Activated naive CD4-positive, alpha-beta T cell treated with anti-CD3 and anti-CD28 coated beads for 36 hours (primary cell): Measurements from ENCODE around the gene GMEB2. TPM values are rescaled to one million over a fixed set of nuclear protein-coding genes. Genes with fewer than 3 reads are reported as not detected.
"Not testable (repeated sequence)": the region's sequence is repeated elsewhere in the genome, so short reads cannot be mapped to it uniquely, and the experiment has no call there.

Experiments used
- CTCF ChIA-PET: fragments of 350-600 bp; sonication (Branson Sonifier 250); formaldehyde crosslinking; loops from one replicate; lab custom pipeline; 2021; ENCODE audit warnings: antibody characterized with exemption; lab: Charles Lee
- DNase-seq: peaks from one replicate; pipeline ENCODE4 v3.0.0-alpha.2; 2020
- H3K27ac Mint-ChIP-seq: one replicate; pipeline ENCODE4 v1.8.0; 2021; ENCODE audit warnings: mild to moderate bottlenecking, mixed read lengths
- H3K27me3 Mint-ChIP-seq: one replicate; pipeline ENCODE4 v1.8.0; 2021; ENCODE audit warnings: low read depth, mixed read lengths
- H3K36me3 Mint-ChIP-seq: one replicate; pipeline ENCODE4 v1.8.0; 2021; ENCODE audit warnings: low read depth, mixed read lengths
- H3K4me1 Mint-ChIP-seq: one replicate; pipeline ENCODE4 v1.8.0; 2021; ENCODE audit warnings: low read depth, mixed read lengths
- H3K4me3 Mint-ChIP-seq: one replicate; pipeline ENCODE4 v1.8.0; 2021; ENCODE audit warnings: mild to moderate bottlenecking, moderate library complexity, mixed read lengths
- H3K9me3 Mint-ChIP-seq: one replicate; pipeline ENCODE4 v1.8.0; 2021; ENCODE audit warnings: mixed read lengths
- intact Hi-C: fragments of 100-400 bp; cut with micrococcal nuclease; formaldehyde crosslinking; loops from one replicate; pipeline ENCODE4 v1.15.1; 2023
- total RNA-seq, 2 experiments: library from RNA; stranded (reverse); gene quantifications; one replicate each; pipeline ENCODE4 v1.2.3, GENCODE V29; 2021

Gene GMEB2
- total RNA-seq, 2 experiments from 2014 or later, result 16.7 to 18.0 TPM

DNA sequence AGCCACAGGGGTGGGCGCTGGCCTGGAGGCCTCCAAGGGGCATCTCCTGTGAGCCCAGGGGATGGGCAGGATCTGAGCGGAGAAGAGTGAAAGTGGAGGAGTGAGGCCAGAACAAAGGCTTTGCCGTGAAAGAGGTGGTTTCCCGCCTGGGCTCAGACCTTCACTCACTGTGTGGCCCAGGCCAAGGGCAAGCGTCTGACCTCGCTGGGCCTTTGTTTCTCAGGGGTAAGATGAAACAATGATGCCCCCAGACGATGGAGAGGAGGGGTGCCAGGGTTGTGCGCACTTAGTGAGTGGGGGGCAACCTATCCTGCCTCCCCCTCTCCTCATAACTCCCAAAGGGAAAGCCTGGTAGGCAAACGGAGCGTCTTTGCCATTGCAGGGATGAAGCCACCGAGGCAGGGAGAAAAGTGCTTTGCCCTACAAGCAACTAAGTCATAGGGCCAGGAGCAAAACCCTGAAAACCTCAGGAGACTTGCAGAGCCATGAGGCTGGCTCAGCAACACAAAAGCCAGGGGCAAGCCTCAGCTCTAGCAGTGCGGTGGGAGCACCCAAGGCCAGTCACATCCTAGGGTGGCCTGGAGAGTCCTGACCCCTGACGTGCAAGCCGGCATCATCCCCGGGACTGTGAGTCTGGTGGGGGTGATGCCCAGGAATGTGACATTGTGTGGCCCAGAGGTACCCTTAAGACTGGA lies 27.2 kb upstream of the GMEB2 start:
- Mint-ChIP-seq H3K4me1 (peaks cover 33% of the 10 kb centered on the region), H3K27me3 (no peaks in the 10 kb centered on the region), H3K9me3 (no peaks in the 10 kb centered on the region), H3K4me3 (peak overlapping the region; percentile 64), H3K27ac (peak overlapping the region; percentile 50), H3K36me3 (peaks cover 1% of the 10 kb centered on the region)
- DNase-seq, result no peak
- CTCF ChIA-PET, result interaction anchor here (1.0 kb wide), 1 partner anchor 13 kb away, joined by 3 read pairs; no protein-coding TSS in a partner anchor
- intact Hi-C loops, result loop anchor here (10.0 kb wide), 1 partner anchor 411 kb away; the partner anchor contains the start of gene TCEA2

DNA sequence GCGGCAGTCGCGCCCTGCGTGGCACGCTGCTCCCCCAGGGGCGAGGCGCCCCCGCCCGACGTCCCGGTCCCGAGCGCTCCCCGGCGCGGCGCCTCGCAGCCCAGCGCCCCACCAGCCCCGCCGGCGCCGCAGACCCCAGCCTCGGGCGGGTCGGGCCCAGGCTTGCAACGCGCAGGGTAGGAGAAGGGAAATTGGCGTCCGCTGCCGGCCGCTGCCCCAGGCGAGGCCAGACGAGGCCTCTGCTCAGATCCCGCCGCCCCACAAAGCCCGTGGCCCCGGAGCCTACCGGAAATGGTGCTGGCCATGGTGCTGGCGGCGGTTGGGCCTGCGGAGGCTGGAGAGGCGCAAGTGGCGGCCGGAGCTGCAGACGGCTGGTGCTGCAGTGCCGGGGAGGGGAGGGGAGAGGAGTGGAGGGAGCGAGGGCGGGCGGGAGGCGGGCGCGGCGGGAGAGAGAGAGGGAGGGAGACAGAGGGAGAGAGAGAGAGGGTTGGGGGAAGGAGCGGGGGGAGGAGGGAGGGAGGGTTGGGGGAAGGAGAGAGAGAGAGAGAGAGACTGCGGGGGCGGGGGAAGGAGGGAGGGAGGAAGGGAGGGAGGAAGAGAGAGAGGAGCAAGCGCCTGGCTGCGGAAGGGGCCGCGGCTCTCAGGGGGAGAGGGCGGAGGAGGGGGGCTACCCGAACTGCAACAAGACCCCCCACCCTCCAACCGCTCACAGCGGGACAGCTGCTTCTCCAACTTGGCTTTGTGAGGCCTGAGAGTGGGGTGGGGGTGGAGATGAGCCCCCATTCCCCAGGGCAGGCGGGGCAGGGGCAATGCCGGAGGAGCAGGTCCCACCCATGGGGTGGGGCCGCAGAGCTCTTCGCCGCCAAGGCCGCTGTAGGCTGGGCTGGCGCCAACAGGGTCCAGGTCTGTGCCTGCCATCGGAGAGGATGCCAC lies 26.4 kb upstream of the GMEB2 start, which contains the start of gene STMN3:
TSS of gene STMN3 (minus strand) at position 384 of the 933 bp plus-strand sequence. CDS start at position 305, 79 bp downstream.
- intact Hi-C loops, result loop anchor here (10.0 kb wide), 1 partner anchor 411 kb away; the partner anchor contains the start of gene TCEA2
- peak within 1 kb of the TSS; percentile 50 for H3K27ac Mint-ChIP-seq

DNA sequence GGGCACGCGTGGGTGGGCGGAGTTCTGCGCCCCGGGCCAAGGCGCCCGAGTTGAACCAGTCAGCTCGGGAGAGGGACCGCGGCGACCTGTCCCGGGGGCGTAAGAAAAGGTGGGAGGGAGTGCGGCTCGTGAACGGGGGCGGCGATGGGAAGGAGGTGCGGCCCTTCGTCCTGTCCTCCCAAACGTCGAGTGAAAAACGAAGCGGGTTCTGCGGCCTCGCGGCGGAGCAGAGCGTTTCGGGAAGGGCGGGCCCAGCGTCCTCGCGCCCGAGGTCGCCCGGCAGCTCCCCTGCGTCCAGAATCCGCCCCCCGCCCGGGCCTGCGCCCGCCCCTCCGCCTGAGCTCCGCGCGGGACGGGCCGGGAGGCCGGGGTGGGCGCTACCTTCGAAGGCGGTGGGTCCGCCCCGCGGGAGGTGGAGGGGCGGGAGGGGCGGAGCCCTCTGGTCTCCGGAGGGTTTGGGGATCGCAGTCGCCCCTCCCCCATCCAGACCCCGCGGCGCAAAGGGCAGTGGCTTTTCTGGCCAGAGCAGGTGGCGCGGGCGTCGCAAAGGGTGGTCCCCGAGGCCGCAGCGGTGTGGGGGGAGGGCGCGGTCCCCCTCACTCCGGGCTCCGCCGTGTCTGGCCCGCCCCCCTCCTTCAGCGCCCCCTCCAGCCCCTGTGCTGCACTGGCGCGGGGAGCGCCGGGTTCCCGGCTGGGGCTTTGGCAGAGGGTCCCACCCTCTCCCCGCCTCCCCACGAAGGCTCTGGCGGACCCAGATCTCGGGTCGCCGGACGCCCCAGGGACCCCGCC lies 25.5 kb upstream of the GMEB2 start:
- H3K36me3 Mint-ChIP-seq, result no peaks in the 10 kb centered on the region
- CTCF ChIA-PET, result no interaction called here
- H3K27me3 Mint-ChIP-seq, result no peaks in the 10 kb centered on the region
- H3K4me1 Mint-ChIP-seq, result peaks cover 24% of the 10 kb centered on the region
- H3K27ac Mint-ChIP-seq, result no peak overlapping the region
- H3K9me3 Mint-ChIP-seq, result no peaks in the 10 kb centered on the region
- intact Hi-C loops, result loop anchor here (10.0 kb wide), 1 partner anchor 412 kb away; the partner anchor contains the start of gene TCEA2
- peak; percentile 26 for DNase-seq
- H3K4me3 Mint-ChIP-seq, result peak overlapping the region; percentile 65

More for the DNA sequence above, 26.4 kb upstream of the GMEB2 start, which contains the start of gene STMN3:
- Mint-ChIP-seq H3K27me3 (no peaks in the 10 kb centered on the region), H3K9me3 (no peaks in the 10 kb centered on the region), H3K4me1 (peaks cover 28% of the 10 kb centered on the region), H3K4me3 (peak within 1 kb of the TSS; percentile 65), H3K36me3 (no peaks in the 10 kb centered on the region)
- CTCF ChIA-PET, result interaction anchor here (1.0 kb wide), 1 partner anchor 12 kb away, joined by 3 read pairs; no protein-coding TSS in a partner anchor
- peak; percentile 76 for DNase-seq

DNA sequence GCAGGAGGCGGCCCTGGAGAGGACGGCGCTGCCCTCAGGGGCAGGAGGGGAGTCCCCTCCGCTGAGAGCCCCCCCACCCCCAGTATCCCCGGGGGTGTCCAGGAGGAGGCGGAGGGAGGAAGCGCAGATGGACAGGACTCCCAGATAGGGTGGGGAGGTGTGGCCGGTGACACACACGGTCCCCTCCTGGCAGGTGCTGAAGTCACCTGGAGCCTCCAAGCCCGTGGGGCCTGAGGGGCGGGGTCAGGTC lies 25.0 kb upstream of the GMEB2 start:
- no peak for DNase-seq
- Mint-ChIP-seq H3K27ac (no peak overlapping the region), H3K9me3 (no peaks in the 10 kb centered on the region), H3K4me3 (peak overlapping the region; percentile 65), H3K36me3 (no peaks in the 10 kb centered on the region), H3K27me3 (no peaks in the 10 kb centered on the region), H3K4me1 (peaks cover 22% of the 10 kb centered on the region)
- CTCF ChIA-PET, result no interaction called here
- intact Hi-C loops, result loop anchor here (10.0 kb wide), 1 partner anchor 413 kb away; the partner anchor contains the start of gene TCEA2

DNA sequence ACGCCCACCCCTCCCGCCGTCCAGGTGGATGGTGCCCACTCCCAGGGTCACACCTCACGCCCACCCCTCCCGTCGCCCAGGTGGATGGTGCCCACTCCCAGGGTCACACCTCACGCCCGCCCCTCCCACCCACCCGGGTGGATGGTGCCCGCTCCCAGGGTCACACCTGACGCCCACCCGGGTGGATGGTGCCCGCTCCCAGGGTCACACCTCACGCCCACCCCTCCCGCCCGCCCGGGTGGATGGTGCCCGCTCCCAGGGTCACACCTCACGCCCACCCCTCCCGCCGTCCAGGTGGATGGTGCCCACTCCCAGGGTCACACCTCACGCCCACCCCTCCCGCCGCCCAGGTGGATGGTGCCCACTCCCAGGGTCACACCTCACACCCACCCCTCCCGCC lies 23.6 kb upstream of the GMEB2 start:
- CTCF ChIA-PET, H3K36me3 Mint-ChIP-seq, H3K4me3 Mint-ChIP-seq, H3K27me3 Mint-ChIP-seq, DNase-seq, H3K27ac Mint-ChIP-seq, H3K9me3 Mint-ChIP-seq: not testable (repeated sequence)
- intact Hi-C loops, result loop anchor here (10.0 kb wide), 1 partner anchor 414 kb away; the partner anchor contains the start of gene TCEA2
- peaks cover 21% of the 10 kb centered on the region for H3K4me1 Mint-ChIP-seq

DNA sequence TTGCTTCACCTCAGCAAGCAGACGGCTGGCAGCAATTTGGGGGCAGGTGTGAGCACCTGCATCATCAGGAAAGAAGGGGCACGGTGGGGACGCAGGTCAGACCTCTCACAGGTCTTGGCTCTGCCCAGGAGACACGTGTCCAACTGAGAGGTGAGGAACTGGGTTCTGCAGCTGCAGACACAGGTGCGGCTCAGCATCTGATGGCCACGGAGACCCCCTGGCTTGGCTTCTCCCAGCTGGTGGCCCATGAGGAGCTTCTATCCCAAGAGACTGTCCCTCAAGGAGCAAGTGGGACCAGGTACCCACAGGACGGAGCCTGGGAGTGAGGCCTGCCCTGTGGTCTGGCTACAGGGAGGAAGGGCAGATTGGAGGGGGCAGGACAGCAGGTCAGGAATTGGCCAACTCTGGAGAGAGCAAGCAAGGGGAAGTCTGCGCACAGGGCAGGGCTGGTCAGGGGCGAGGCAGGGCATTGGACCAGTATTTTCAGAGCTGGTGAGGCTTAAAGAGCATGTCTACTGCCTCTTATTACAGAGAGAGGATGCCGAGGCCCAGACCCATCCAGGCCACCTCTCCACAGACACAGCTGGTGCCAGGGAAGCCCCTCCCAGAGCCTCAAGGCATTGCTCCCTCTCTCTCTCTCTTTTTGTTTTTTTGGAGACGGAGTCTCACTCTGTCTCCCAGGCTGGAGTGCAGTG lies 22.1 kb upstream of the GMEB2 start:
- Mint-ChIP-seq H3K4me3 (no peak overlapping the region), H3K9me3 (no peaks in the 10 kb centered on the region), H3K4me1 (peaks cover 14% of the 10 kb centered on the region), H3K27ac (no peak overlapping the region), H3K36me3 (no peaks in the 10 kb centered on the region), H3K27me3 (no peaks in the 10 kb centered on the region)
- intact Hi-C loops, result no loop called here
- CTCF ChIA-PET, result interaction anchor here (0.6 kb wide), 2 partner anchors 168 to 308 kb away, joined by 3 read pairs; no protein-coding TSS in a partner anchor
- DNase-seq, result no peak

DNA sequence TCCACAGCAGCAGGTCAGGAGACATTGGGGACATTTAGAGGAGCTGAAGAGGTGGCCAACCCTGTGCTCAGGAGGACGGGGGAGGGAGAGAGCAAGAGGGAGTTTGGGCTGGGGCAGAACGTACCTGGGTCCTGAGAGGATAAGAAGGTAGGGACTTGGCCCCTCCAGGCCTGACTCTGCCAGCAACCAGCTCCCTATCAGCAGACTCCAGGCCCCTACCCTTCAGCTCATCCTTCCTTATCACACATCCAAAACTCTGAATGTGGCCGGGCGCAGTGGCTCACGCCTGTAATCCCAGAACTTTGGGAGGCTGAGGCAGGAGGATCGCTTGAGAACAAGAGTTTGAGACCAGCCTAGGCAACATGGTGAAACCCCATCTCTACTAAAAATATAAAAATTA lies 21.3 kb upstream of the GMEB2 start:
- CTCF ChIA-PET, result interaction anchor here (0.7 kb wide), 1 partner anchor 59 kb away, joined by 3 read pairs; no protein-coding TSS in a partner anchor
- Mint-ChIP-seq H3K4me1 (peaks cover 14% of the 10 kb centered on the region), H3K9me3 (no peaks in the 10 kb centered on the region), H3K27ac (peak overlapping the region; percentile 24), H3K4me3 (no peak overlapping the region), H3K36me3 (no peaks in the 10 kb centered on the region), H3K27me3 (no peaks in the 10 kb centered on the region)
- intact Hi-C loops, result no loop called here
- DNase-seq, result no peak

DNA sequence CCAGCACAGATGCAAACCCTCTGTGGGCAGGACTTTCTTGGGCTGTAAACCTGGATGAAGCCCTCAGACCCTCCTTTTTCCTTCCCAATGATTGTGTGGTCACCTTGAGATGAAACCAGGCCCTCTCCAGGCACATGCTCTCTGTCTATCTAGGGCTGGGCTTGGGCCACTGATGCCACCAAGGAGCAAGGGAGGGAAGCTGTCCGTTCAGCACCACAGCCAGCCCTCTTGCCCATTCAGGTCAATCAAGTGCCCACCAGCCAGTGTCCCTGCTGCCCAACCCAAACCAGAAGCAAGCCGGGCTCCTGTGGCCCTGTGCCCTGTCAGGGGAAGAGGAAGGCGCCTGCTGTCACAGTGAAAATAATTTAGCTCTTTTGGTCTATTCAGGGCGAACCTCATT lies 18.3 kb upstream of the GMEB2 start:
- no peak for DNase-seq
- CTCF ChIA-PET, result no interaction called here
- Mint-ChIP-seq H3K4me3 (no peak overlapping the region), H3K4me1 (peaks cover 6% of the 10 kb centered on the region), H3K27ac (no peak overlapping the region), H3K27me3 (no peaks in the 10 kb centered on the region), H3K36me3 (no peaks in the 10 kb centered on the region), H3K9me3 (no peaks in the 10 kb centered on the region)
- intact Hi-C loops, result no loop called here

DNA sequence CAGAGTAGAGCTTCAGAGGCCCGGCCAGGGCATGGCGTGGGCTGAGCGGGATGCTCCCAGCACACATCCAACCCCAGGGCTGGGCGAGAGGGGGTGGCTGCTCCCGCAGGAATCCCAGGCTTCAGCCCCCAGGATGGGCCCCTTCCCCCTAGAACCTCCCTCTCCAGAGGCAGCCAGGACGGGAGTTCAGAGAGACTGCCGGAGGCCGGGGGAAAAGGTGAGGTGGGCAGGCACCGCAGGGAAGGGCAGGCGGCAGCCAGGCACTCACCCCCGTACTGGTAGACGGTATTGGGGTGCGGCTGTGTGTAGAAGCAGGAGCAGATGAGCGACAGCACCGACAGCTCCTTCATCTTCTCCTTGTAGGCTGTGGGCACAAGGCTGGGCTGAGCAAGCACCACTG lies 17.0 kb upstream of the GMEB2 start:
- no peak overlapping the region for H3K27ac Mint-ChIP-seq
- CTCF ChIA-PET, result interaction anchor here (1.4 kb wide), 1 partner anchor 106 kb away, joined by 3 read pairs; no protein-coding TSS in a partner anchor
- intact Hi-C loops, result no loop called here

DNA sequence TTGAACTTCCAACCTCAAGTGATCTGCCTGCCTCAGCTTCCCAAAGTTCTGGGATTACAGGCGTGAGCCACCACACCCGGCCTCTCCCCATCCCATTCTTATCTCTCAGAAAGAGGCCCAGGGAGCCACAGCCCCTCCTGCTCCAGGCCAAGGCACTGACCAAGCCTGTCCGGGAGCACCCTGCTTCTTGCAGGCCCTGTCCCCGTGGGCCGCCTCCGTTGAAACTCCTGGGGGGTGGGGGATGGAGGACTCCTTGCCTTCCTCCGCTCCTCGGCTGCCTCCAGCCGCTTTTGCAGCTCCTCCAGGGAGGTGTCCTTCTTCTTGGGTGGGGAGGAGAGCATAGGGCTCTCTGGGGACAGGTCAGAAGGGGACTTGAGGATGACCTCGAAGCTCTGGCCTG lies 16.6 kb upstream of the GMEB2 start:
- intact Hi-C loops, result no loop called here
- H3K27me3 Mint-ChIP-seq, result no peaks in the 10 kb centered on the region
- peaks cover 20% of the 10 kb centered on the region for H3K4me1 Mint-ChIP-seq
- no peak for DNase-seq
- H3K27ac Mint-ChIP-seq, result peak overlapping the region; percentile 54
- no peaks in the 10 kb centered on the region for H3K9me3 Mint-ChIP-seq
- H3K4me3 Mint-ChIP-seq, result peak overlapping the region; percentile 76
- CTCF ChIA-PET, result interaction anchor here (1.4 kb wide), 1 partner anchor 106 kb away, joined by 3 read pairs; no protein-coding TSS in a partner anchor
- H3K36me3 Mint-ChIP-seq, result peaks cover 2% of the 10 kb centered on the region

More for the DNA sequence above, 17.0 kb upstream of the GMEB2 start:
- H3K36me3 Mint-ChIP-seq, result peaks cover 2% of the 10 kb centered on the region
- peaks cover 16% of the 10 kb centered on the region for H3K4me1 Mint-ChIP-seq
- no peaks in the 10 kb centered on the region for H3K9me3 Mint-ChIP-seq
- no peak overlapping the region for H3K4me3 Mint-ChIP-seq
- H3K27me3 Mint-ChIP-seq, result no peaks in the 10 kb centered on the region
- DNase-seq, result no peak
